Right forelimb (tissue), 1 donor: ENCODE measurements around the gene EYA3.
A peak's percentile ranks its signal among the peaks of the same experiment; 100 is the strongest.

Experiments
- DNase-seq: peaks from one replicate; pipeline ENCODE4 v3.0.0-alpha.2; 2018

Gene EYA3

GRCh38 chr1:27967106-27967883, 121.1 kb downstream of the EYA3 start:
- DNase-seq = no peak

DNA sequence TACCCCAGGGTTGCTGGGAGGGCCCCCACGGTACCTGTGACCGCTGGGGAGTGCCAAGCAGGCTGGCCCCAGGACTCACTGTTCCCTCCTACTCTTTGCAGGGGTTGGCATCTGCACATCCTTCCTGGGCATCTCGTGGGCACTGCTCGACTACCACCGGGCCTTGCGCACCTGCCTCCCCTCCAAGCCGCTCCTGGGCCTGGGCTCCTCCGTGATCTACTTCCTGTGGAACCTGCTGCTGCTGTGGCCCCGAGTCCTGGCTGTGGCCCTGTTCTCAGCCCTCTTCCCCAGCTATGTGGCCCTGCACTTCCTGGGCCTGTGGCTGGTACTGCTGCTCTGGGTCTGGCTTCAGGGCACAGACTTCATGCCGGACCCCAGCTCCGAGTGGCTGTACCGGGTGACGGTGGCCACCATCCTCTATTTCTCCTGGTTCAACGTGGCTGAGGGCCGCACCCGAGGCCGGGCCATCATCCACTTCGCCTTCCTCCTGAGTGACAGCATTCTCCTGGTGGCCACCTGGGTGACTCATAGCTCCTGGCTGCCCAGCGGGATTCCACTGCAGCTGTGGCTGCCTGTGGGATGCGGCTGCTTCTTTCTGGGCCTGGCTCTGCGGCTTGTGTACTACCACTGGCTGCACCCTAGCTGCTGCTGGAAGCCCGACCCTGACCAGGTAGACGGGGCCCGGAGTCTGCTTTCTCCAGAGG, 121.9 kb downstream of the EYA3 start:
- no peak for DNase-seq

DNA sequence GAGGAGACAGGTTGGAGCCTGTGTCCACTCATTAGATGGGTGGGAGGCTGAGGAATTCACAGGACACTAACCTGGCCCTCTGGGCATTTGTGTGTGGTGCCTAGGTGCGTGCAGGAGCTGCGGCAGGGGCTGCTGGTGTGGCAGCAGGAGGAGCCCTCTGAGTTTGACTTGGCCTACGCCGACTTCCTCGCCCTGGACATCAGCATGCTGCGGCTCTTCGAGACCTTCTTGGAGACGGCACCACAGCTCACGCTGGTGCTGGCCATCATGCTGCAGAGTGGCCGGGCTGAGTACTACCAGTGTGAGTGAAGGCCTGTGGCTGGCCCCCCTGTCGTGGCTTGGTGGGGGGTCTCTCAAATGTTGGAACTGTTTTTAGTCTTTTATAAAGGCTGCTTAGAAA, 125.0 kb downstream of the EYA3 start:
- DNase-seq = no peak

GRCh38 chr1:27961646-27962221, 126.7 kb downstream of the EYA3 start:
- no peak for DNase-seq

DNA sequence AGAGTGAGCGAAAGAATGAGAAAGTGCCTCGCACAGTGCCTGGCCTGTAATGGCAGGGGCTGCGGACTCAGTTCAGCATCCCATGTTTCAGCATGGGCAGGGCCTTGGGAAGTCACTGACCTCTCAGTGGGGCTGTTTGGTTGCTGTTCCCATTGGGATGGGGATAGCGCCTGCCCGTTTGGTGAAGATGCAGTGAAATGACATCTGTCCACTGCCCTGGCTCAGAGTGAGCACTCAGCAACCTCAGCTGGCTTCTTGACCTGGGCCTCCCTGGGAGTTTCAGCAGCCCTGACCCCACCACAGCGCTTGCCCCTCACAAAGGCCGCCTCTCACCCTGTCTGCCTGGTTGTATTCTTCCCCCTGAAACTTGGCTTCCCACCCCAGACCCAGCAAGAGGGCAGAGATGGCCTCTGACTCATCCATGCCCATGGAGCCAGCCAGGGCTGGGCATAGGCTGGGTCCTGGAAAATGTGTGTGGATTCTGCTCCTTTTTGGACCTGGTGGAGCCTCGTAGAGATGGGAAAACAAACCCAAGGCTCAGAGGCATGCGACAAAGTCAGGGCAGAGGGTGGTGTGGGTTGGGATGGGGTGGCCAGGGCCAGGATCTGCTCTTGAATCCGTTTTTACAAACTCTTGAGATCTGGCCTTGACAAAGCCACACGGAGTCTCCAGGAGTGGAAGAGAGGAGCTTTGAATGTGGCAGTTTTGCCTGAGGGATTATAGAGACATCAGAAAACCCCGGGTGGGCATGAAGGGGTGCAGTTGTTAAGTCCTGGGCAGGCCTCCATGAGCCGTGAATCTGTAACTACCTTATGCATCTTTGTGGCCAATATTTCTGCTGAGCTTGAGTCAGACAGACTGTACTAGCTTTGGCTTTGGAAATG, 127.4 kb downstream of the EYA3 start:
- no peak for DNase-seq

- peak; percentile 90 for DNase-seq
These were observed 128.4 kb downstream of the EYA3 start, which contains the start of gene XKR8 for GRCh38 chr1:27959792-27960603. Gene XKR8, plus strand, starts transcription at chr1:27959973. Its CDS starts 97 bp downstream, at chr1:27960070.

DNA sequence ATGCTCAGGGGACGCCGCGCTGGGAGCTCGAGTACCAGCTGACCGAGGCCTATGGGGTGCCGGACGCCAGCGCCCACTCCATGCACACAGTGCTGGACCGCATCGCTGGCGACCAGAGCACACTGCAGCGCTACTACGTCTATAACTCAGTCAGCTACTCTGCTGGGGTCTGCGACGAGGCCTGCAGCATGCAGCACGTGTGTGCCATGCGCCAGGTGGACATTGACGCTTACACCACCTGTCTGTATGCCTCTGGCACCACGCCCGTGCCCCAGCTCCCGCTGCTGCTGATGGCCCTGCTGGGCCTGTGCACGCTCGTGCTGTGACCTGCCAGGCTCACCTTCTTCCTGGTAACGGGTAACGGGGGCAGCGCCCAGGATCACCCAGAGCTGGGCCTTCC, 129.9 kb downstream of the EYA3 start:
- no peak for DNase-seq

DNA sequence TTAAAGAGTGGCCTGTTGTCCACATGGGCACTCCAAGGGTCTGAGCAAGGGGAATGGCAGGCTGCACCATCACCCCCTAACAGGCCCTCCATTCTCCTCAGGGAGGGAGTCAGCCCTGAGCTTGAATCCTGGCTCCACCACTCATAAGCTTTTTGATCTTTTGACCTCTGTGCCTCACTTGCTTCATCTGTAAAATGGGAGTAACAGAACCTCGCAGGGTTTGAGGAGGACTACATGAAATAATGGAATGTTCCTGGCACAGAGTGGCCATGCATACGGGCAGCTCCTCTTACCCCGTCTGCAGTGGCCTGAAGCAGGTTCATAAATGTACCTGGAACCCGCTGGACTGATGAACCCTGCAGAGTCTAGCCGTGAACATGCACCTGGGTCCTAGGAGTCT, 130.8 kb downstream of the EYA3 start:
- DNase-seq = no peak

- no peak for DNase-seq
These were observed 131.6 kb downstream of the EYA3 start for GRCh38 chr1:27956761-27957160.

DNA sequence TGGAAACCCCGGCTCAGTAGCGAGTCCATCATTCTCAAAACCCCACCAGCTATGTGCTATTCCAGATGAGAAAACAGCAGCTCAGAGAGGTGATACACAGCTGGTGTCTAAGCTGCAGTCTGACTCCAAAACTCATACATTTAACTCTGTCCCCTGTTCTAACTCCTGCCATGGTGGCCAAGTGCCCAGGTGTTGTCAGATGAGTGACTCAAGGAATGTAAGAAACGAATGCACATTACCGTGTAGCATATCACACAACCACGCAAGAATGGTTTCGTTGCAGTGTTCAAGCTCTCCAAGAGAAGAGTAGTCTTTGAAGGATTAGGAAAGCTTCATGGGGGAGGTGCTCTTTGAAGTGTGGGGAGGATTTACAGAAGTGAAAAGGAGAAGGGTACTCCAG, 133.3 kb downstream of the EYA3 start:
- DNase-seq = no peak

GRCh38 chr1:27954186-27954585, 134.2 kb downstream of the EYA3 start:
- DNase-seq = no peak

GRCh38 chr1:27952147-27952546, 136.3 kb downstream of the EYA3 start:
- DNase-seq = no peak

GRCh38 chr1:27951396-27951795, 137.0 kb downstream of the EYA3 start:
- DNase-seq = no peak

DNA sequence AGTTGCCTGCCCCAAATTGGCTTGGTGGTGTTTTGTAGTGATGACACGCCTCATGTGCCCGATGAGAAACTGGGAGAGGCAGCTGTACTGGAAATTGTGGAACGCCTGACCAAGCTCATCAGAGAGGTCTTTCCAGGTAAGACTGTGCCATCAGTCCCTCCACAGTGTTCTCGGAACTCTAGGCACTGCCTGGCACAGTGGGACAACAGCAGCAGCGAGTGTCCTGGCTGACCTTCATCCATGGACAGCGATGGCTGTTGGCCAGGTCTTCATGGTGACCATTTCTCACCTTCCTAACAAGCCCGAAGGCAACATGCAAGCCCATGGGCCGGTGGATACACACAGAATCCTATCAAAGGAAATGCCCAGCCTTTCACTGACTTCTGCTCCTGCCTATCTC, 139.4 kb downstream of the EYA3 start:
- no peak for DNase-seq

DNA sequence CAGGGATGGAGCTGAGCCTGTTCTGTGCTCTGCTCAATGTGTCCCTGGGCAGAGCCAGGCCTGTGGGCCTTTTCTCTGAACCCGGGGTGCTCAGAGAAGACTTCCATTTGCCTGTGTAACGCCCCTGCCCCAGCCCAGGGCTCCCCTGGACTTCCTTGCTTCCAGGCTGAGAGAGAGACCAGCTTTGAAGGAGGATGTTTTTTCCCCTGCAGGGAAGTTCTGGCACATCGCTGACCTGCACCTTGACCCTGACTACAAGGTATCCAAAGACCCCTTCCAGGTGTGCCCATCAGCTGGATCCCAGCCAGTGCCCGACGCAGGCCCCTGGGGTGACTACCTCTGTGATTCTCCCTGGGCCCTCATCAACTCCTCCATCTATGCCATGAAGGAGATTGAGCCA, 143.4 kb downstream of the EYA3 start:
- no peak for DNase-seq

DNA sequence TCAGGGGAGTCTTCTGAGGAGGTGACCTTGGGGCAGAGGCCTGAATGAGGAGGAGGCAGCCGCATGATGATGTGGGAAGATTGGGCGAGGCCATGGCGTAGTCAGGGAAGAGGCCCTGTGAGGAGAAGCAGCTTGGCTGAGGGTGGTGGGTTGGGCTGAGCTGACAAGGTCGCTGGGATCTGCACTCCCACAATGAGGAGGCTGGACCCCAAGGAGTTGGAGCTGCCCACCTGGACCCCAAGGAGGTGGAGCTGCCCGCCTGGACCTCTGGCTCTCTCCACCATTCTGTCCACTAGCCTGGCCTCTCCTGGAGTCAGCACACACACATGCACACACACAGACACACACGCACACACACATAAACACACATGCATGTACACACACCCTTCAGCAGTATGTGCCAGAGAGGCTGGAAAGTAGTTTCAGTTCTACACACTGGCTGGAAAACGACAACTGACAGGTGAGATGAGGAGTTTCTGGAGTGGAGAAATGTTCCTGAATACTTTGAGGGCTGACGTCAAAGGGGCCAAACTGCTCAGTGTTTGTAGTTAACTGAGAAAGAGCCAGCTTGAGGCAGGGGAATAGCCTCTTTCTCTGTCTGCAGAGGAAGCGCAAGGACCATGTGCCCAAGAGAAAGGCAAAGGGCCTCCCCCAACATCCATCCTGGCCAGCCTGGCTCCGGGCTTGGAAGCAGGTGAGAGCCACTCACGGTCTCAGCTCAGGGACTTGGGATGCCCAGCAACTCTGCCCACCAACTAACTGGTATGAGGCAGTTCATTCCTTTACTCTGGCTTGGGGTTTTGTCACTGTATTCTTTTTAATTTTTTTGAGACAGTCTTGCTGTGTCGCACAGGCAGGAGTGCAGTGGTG, 146.5 kb downstream of the EYA3 start:
- no peak for DNase-seq

DNA sequence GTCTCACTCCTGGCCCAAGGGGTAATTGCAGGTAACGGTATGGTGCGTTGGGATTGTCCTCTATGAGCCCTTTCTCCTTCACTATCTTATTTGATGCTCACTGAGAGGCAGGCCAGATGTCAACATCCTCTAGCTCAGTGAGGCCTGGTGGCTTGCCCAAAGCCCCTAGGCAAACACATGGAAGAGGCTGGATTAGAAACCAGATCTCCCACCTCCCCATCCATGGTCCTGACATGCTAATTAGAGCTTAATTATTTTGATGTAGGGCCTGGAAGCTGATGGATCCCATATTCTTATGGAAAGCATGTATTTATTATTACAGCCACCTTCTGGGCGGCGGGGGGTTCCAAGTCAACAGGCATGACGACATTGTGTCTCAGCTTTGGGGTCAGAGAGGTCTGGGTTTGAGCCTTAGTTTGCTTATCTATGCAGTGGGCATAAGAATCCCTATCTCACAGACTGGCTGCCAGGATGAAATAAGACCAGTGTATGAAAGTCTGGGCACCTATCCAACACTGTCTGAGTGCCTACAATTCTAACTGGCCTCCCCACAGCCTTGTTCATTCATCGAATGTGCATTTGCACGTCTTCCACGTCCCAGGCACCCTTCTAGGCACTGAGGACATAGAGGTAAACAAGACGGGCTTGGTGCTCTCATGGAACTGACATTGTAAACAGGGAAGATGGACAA, 147.4 kb downstream of the EYA3 start:
- DNase-seq = no peak

- DNase-seq = no peak
These were observed 148.1 kb downstream of the EYA3 start for GRCh38 chr1:27940297-27940696.

- no peak for DNase-seq
These were observed 149.9 kb downstream of the EYA3 start for GRCh38 chr1:27938488-27938887.

DNA sequence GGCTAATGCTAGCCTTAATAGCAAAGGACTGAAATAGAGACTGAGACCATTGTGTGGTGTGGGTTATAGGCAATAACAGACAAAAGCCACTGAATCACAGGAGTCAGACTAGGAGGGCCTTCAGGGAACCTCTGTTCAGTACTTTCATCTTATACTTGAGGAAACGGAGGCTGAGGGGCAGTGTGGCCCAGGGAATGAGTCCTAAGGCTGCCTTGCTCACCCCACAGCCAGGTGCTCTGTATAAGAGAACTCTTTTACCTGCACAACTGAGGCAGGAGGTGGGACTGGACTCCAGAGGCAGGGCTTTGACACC, 150.9 kb downstream of the EYA3 start:
- DNase-seq = no peak

GRCh38 chr1:27936370-27936769, 152.0 kb downstream of the EYA3 start:
- DNase-seq = no peak
